Chondrocyte (in vitro differentiated cells): ENCODE measurements around the gene RNF186. TPM values are rescaled to one million over a fixed set of nuclear protein-coding genes. Genes with fewer than 3 reads are reported as not detected.

Source experiments
- DNase-seq: peaks from one replicate; pipeline ENCODE4 v3.0.0; 2021; ENCODE audit warnings: mixed read lengths, low spot score
- H3K27ac Mint-ChIP-seq: one replicate; pipeline ENCODE4 v1.8.0; 2021; ENCODE audit warnings: mild to moderate bottlenecking, moderate library complexity, mixed read lengths; ENCODE audit not compliant: unreplicated experiment
- H3K27me3 Mint-ChIP-seq: 2 replicates; pipeline ENCODE4 v1.8.0; 2021; ENCODE audit warnings: low read depth, mixed read lengths
- H3K36me3 Mint-ChIP-seq: 2 replicates; pipeline ENCODE4 v1.8.0; 2021; ENCODE audit warnings: low read depth, mixed read lengths
- H3K4me1 Mint-ChIP-seq: 2 replicates; pipeline ENCODE4 v1.8.0; 2021; ENCODE audit warnings: low read depth, mild to moderate bottlenecking, mixed read lengths
- H3K4me3 Mint-ChIP-seq: one replicate; pipeline ENCODE4 v1.8.0; 2021; ENCODE audit warnings: mild to moderate bottlenecking, moderate library complexity, mixed read lengths; ENCODE audit not compliant: unreplicated experiment
- H3K9me3 Mint-ChIP-seq: 2 replicates; pipeline ENCODE4 v1.8.0; 2021; ENCODE audit warnings: low read depth, mixed read lengths
- long read RNA-seq: library from polyadenylated mRNA; stranded (forward); transcript quantifications from one replicate; pipeline ENCODE4 v2.0.0, GENCODE V29; 2021
- total RNA-seq: library from RNA; stranded (reverse); gene quantifications from 3 replicates; pipeline ENCODE4 v1.2.1, GENCODE V29; 2021
- TF ChIP-seq, protein P1 (sequence below): fragments of 200-600 bp; sonication (generic); IDR thresholded peaks from 2 replicates; pipeline ENCODE4 v1.5.0; 2021; ENCODE audit warnings: antibody characterized with exemption, mild to moderate bottlenecking, moderate library complexity

The RNF186 gene
- total RNA-seq = not detected in 3 replicates
- long read RNA-seq = 0 reads

DNA sequence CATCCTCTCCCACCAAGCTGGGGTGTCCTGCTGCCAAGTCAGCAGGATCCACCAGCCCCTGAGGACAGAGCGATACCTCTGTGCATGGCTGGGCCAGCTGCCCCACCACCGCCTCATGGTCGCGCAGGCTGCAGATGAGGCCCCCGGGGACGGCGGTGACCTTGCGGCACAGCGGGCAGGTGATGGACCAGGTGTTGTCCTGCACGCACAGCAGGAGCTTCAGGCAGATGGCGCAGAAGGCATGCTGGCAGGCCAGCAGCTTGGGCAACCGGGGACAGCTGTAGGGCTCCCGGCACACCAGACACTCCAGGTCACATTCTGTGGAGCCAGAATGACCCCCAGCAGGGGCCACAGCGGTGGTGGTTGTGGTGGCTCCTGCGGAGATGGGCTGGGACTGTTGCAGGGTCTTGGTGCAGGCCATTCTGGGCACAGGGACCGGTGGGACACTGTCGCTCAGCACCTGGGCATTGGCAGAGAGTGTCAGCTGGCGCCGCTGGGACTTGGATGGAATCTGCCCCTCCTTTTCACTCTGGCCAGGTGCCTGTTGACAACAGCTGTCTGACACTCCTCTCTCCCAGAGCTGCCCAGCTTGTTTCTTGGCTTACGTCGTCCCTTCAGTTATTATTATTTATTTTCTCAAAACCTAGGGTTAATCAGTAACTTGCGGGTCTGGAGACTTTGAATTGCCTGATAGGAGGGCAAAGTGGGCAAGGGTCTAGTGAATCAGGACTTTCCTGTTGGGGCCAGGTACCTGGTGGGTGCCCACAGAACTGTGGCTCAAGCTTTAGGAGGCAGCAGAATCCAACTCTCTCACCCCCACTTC lies at the start of gene RNF186:
TSS of gene RNF186 (minus strand) at position 603 of the 823 bp plus-strand sequence. CDS start at position 421, 182 bp downstream.
- no peaks in the 10 kb centered on the region for H3K9me3 Mint-ChIP-seq
- no peak within 1 kb of the TSS for H3K27ac Mint-ChIP-seq
- no peak for DNase-seq
- H3K4me1 Mint-ChIP-seq = no peaks in the 10 kb centered on the region
- TF ChIP-seq, protein P1, sequence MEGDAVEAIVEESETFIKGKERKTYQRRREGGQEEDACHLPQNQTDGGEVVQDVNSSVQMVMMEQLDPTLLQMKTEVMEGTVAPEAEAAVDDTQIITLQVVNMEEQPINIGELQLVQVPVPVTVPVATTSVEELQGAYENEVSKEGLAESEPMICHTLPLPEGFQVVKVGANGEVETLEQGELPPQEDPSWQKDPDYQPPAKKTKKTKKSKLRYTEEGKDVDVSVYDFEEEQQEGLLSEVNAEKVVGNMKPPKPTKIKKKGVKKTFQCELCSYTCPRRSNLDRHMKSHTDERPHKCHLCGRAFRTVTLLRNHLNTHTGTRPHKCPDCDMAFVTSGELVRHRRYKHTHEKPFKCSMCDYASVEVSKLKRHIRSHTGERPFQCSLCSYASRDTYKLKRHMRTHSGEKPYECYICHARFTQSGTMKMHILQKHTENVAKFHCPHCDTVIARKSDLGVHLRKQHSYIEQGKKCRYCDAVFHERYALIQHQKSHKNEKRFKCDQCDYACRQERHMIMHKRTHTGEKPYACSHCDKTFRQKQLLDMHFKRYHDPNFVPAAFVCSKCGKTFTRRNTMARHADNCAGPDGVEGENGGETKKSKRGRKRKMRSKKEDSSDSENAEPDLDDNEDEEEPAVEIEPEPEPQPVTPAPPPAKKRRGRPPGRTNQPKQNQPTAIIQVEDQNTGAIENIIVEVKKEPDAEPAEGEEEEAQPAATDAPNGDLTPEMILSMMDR = no peak
- H3K27me3 Mint-ChIP-seq = no peaks in the 10 kb centered on the region
- H3K4me3 Mint-ChIP-seq = no peak within 1 kb of the TSS
- no peaks in the 10 kb centered on the region for H3K36me3 Mint-ChIP-seq

DNA sequence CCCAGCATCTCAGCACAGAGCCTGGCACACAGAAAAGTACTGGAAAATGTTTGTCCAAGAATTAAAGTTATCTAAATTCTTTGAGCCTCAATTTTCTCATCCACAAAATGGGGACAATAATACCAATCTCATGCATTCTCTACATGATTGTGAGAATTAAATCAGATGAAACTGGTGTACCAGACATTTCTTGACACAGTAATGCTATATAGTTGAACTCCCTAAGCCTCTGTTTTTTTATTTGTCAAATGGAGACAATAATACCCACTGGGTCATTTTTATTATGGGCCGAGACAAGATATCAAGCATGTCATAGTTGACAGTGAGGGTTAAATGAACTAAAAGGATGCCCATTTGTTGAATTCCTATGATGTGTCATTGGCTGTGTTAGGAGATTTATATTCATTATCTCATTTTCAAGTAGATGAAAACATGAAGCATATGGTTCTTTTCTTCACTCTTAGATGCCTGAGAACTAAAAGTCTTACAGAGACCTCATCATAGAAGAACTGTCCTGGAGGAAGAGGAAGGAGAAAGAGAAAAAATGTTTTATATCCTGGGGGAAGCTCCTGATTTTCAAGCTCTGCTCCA lies 49.6 kb upstream of the RNF186 start:
- H3K9me3 Mint-ChIP-seq = peaks cover 10% of the 10 kb centered on the region
- H3K4me1 Mint-ChIP-seq = peaks cover 25% of the 10 kb centered on the region
- no peaks in the 10 kb centered on the region for H3K27me3 Mint-ChIP-seq
- H3K4me3 Mint-ChIP-seq = no peak overlapping the region
- TF ChIP-seq, protein P1 = no peak
- no peak overlapping the region for H3K27ac Mint-ChIP-seq
- DNase-seq = no peak
- H3K36me3 Mint-ChIP-seq = peaks cover 2% of the 10 kb centered on the region

DNA sequence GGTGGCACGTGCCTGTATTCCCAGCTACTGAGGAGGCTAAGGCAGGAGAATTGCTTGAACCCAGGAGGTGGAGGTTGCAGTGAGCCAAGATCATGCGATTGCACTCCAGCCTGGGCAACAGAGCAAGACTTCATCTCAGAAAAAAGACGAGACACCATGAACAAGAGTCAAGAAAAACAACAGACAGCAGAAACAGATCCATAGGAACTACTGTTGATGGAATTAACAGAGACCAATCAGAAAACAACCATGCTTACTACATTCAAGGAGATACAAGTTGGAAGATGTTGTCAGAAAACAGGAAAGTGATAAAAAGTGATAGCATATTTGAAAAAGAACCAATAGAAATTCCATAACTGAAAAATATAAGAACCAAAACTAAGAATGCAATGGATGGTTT lies 47.9 kb upstream of the RNF186 start:
- H3K9me3 Mint-ChIP-seq = peaks cover 10% of the 10 kb centered on the region
- H3K36me3 Mint-ChIP-seq = peaks cover 2% of the 10 kb centered on the region
- H3K27ac Mint-ChIP-seq = no peak overlapping the region
- no peak for DNase-seq
- H3K4me3 Mint-ChIP-seq = no peak overlapping the region
- no peaks in the 10 kb centered on the region for H3K27me3 Mint-ChIP-seq
- TF ChIP-seq, protein P1 = no peak
- peaks cover 25% of the 10 kb centered on the region for H3K4me1 Mint-ChIP-seq

DNA sequence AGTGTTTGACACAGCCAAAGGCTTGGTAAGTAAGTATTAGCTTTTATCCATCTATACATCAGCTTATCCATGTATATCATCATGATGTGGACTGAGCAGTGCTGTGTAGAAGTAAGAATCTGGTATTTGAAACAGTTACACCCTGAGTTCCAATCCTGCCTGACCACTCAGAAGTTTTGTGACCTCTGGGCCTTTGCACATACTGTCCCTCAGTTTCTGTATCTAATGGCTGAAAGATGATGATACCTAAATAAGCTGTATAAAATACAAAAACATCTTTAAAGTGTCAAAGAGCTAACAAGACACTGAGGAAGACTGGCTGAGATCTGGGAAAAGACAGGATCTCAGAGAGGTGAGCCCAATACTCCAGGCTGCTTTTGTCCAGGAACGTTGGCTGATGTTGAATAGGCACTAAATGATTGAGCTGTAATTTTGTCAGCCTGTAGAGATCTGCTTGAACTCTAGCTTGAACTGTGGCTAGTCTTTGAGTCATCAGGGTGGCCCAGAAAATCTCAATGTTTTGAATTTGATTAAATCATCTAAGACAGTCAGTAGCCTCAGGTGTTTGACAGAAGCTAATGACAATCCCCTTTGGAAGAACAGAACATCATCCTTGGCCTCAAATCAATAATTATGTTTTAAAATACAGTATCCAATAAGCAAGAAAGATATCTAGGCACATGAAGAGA lies 46.9 kb upstream of the RNF186 start:
- H3K4me1 Mint-ChIP-seq = peaks cover 25% of the 10 kb centered on the region
- no peak for DNase-seq
- H3K9me3 Mint-ChIP-seq = peaks cover 10% of the 10 kb centered on the region
- H3K4me3 Mint-ChIP-seq = no peak overlapping the region
- H3K36me3 Mint-ChIP-seq = peaks cover 2% of the 10 kb centered on the region
- H3K27ac Mint-ChIP-seq = no peak overlapping the region
- no peaks in the 10 kb centered on the region for H3K27me3 Mint-ChIP-seq
- TF ChIP-seq, protein P1 = no peak

DNA sequence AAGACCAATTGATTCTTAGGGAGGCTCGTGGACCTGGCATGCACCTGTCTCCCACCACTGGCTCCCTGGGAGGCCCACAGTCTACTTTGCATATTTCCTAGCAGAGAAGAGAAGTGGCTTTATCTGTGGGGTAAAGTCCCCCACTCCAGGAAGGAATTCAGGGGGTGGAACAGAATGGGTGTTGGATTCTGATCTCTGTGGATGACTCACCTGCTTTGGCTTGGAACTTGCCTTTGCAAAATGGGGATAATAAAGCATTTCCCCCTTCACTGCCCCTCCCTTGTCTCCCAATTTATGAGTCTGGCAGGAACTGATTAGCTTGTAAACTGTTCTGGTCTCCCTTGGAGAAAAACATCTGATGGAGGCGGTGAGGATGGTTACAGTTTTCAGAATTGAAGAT lies 46.0 kb upstream of the RNF186 start:
- Mint-ChIP-seq H3K4me1 (peaks cover 17% of the 10 kb centered on the region), H3K27me3 (no peaks in the 10 kb centered on the region), H3K9me3 (peaks cover 10% of the 10 kb centered on the region), H3K27ac (no peak overlapping the region), H3K36me3 (peaks cover 2% of the 10 kb centered on the region), H3K4me3 (no peak overlapping the region)
- DNase-seq = no peak
- TF ChIP-seq, protein P1 = no peak
